Sigmoid colon (tissue), 4 donors: Measurements from ENCODE around the gene UMODL1.

Experiments
- EP300 ChIP-seq, 4 donors: sonication (generic); formaldehyde crosslinking; IDR thresholded peaks; one replicate each; pipeline ENCODE4 v1.6.1; 2017; ENCODE audit warnings: antibody characterized with exemption in 4 of 4
- POLR2AphosphoS5 ChIP-seq, 4 donors: sonication (generic); formaldehyde crosslinking; IDR thresholded peaks; one replicate each; pipeline ENCODE4 v1.6.1; 2017; ENCODE audit warnings: antibody characterized with exemption in 4 of 4

DNA sequence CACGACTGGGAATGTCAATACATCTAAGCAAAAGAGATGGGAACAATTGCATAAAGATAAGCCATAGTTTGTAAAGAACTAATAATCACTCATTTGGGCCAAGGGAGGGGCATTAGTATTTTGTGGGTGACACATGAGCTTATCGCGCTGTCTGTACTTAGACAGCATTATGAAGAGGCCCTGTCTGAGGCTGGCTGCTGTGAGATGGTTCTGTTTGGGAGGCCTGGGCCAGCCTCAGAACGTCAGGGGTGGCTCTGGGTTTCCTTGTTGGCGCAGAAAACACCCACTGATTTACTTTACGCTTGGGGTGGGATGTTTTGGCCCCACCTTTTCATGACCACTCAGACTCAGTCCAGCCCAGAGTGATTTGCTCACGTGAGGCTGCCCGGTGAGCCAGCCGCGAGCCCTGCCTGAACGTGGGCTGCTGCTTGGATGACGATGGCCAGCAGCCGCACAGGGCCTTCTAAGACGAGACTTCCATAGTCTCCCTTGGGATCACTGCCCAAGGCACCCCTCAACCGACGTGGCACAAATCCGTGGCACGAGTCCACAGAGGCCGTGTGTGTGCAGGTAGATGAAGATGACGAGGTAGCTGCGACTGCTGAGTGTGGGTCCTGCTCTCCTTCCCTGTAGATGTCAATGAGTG is 18.7 kb downstream of the UMODL1 start:
- no peak for TF ChIP-seq POLR2AphosphoS5 (IDR thresholded peaks at IDR 0.05)
- TF ChIP-seq EP300 (IDR thresholded peaks at IDR 0.05), result no peak
